A172 (cell line): ENCODE measurements around the gene LGALS9C. TPM values are rescaled to one million over a fixed set of nuclear protein-coding genes. Genes with fewer than 3 reads are reported as not detected.
"Not testable (repeated sequence)": the region's sequence is repeated elsewhere in the genome, so short reads cannot be mapped to it uniquely, and the experiment has no call there.

Experiments used
- DNase-seq: peaks from one replicate; pipeline ENCODE4 v3.0.0-alpha.2; 2015; ENCODE audit warnings: low spot score
- total RNA-seq: library from RNA; depleted of rRNA; stranded (reverse); fragments of >200 nt; shearing (Covaris generic); gene quantifications from 2 replicates; pipeline ENCODE4 v1.2.3, GENCODE V29; 2014; rRNA removed

LGALS9C gene
- not detected in 2 replicates for total RNA-seq

- peak; percentile 14 for DNase-seq
Measured at GRCh38 chr17:18476508-18477308, at the start of gene LGALS9C. TSS of gene LGALS9C (plus strand) at chr17:18476789. CDS start at chr17:18476855, 66 bp downstream.

- DNase-seq, result not testable (repeated sequence)
Measured at GRCh38 chr17:18432206-18432605, 44.4 kb upstream of the LGALS9C start.

- DNase-seq, result not testable (repeated sequence)
Measured at GRCh38 chr17:18439465-18439870, 37.1 kb upstream of the LGALS9C start.

- DNase-seq, result not testable (repeated sequence)
Measured at GRCh38 chr17:18442093-18442492, 34.5 kb upstream of the LGALS9C start.

GRCh38 chr17:18442532-18442931 is 34.1 kb upstream of the LGALS9C start:
- not testable (repeated sequence) for DNase-seq

- not testable (repeated sequence) for DNase-seq
Measured at GRCh38 chr17:18447476-18448205, 28.9 kb upstream of the LGALS9C start.

GRCh38 chr17:18448311-18448710 is 28.3 kb upstream of the LGALS9C start:
- DNase-seq, result not testable (repeated sequence)

- DNase-seq, result not testable (repeated sequence)
Measured at GRCh38 chr17:18449833-18450232, 26.8 kb upstream of the LGALS9C start.

GRCh38 chr17:18450998-18451397 is 25.6 kb upstream of the LGALS9C start:
- DNase-seq, result not testable (repeated sequence)

GRCh38 chr17:18451969-18452368 is 24.6 kb upstream of the LGALS9C start:
- DNase-seq, result not testable (repeated sequence)

GRCh38 chr17:18459035-18459434 is 17.6 kb upstream of the LGALS9C start:
- not testable (repeated sequence) for DNase-seq

GRCh38 chr17:18463831-18464502 is 12.6 kb upstream of the LGALS9C start:
- not testable (repeated sequence) for DNase-seq

- DNase-seq, result not testable (repeated sequence)
Measured at GRCh38 chr17:18466250-18466983, 10.2 kb upstream of the LGALS9C start.

- not testable (repeated sequence) for DNase-seq
Measured at GRCh38 chr17:18467001-18467400, 9.6 kb upstream of the LGALS9C start.

GRCh38 chr17:18468472-18469171 is 8.0 kb upstream of the LGALS9C start:
- not testable (repeated sequence) for DNase-seq

GRCh38 chr17:18469837-18470236 is 6.8 kb upstream of the LGALS9C start:
- DNase-seq, result not testable (repeated sequence)

GRCh38 chr17:18470345-18470930 is 6.2 kb upstream of the LGALS9C start:
- not testable (repeated sequence) for DNase-seq

GRCh38 chr17:18473967-18474366 is 2.6 kb upstream of the LGALS9C start:
- not testable (repeated sequence) for DNase-seq

GRCh38 chr17:18474754-18475153 is 1.8 kb upstream of the LGALS9C start:
- DNase-seq, result peak; percentile 13

GRCh38 chr17:18477367-18477766 is 778 bp downstream of the LGALS9C start:
- not testable (repeated sequence) for DNase-seq
